OCI-LY3 (cell line): ENCODE measurements around the gene KLK14.

ENCODE experiments used
- H2AFZ ChIP-seq: fragments of 200-600, 300-600 bp; shearing (Covaris generic); 2 replicates; pipeline ENCODE4 v1.6.0; 2014; ENCODE audit warnings: antibody characterized with exemption, low read depth, low read length
- H3K27ac ChIP-seq: fragments of 200-600, 300-600 bp; sonication (generic); 2 replicates; pipeline ENCODE4 v1.5.1; 2014; ENCODE audit warnings: mild to moderate bottlenecking, low read length, moderate library complexity, mixed read lengths
- H3K27me3 ChIP-seq: fragments of 200-600, 300-600 bp; sonication (generic); 2 replicates; pipeline ENCODE4 v1.6.1; 2014; ENCODE audit warnings: low read depth, low read length, mixed read lengths
- H3K36me3 ChIP-seq: fragments of 200-600, 300-600 bp; sonication (generic); replicated peaks from 2 replicates; pipeline ENCODE3; 2014; ENCODE audit warnings: low read depth, low read length, mixed read lengths
- H3K4me1 ChIP-seq: fragments of 300-600, 200-600 bp; sonication (generic); 2 replicates; pipeline ENCODE4 v1.6.1; 2014; ENCODE audit warnings: low read length, mixed read lengths
- H3K4me2 ChIP-seq: fragments of 200-600, 300-600 bp; sonication (generic); 2 replicates; pipeline ENCODE4 v1.6.1; 2014; ENCODE audit warnings: low read length, mixed read lengths
- H3K4me3 ChIP-seq: fragments of 300-600, 200-600 bp; sonication (generic); 2 replicates; pipeline ENCODE4 v1.5.1; 2014; ENCODE audit warnings: antibody characterized with exemption, mild to moderate bottlenecking, low read length, moderate library complexity
- H3K79me2 ChIP-seq: fragments of 300-600, 200-600 bp; shearing (Covaris generic); 2 replicates; pipeline ENCODE4 v1.6.1; 2014; ENCODE audit warnings: mild to moderate bottlenecking, low read length, mixed read lengths
- H3K9ac ChIP-seq: fragments of 300-600, 200-600 bp; shearing (Covaris generic); 2 replicates; pipeline ENCODE4 v1.6.0; 2014; ENCODE audit warnings: mild to moderate bottlenecking, low read length, moderate library complexity
- H3K9me3 ChIP-seq: fragments of 200-600, 300-600 bp; shearing (Covaris generic); 2 replicates; pipeline ENCODE4 v1.6.1; 2014; ENCODE audit warnings: low read length, mixed read lengths; ENCODE audit not compliant: insufficient read depth
- H4K20me1 ChIP-seq: fragments of 200-600, 300-600 bp; sonication (generic); 2 replicates; pipeline ENCODE4 v1.6.1; 2016; ENCODE audit warnings: low read length, mixed read lengths; ENCODE audit not compliant: insufficient read depth
- CTCF ChIP-seq: fragments of 200-600, 300-600 bp; sonication (generic); IDR thresholded peaks from 2 replicates; pipeline ENCODE4 v1.5.1; 2014; ENCODE audit warnings: antibody characterized with exemption, low read length, low read depth
- EZH2phosphoT487 ChIP-seq: fragments of 200-600 bp; shearing (Covaris generic); IDR thresholded peaks from 2 replicates; pipeline ENCODE4 v1.6.1; 2018; ENCODE audit warnings: antibody characterized with exemption, mixed run types, low read depth

Gene KLK14

DNA sequence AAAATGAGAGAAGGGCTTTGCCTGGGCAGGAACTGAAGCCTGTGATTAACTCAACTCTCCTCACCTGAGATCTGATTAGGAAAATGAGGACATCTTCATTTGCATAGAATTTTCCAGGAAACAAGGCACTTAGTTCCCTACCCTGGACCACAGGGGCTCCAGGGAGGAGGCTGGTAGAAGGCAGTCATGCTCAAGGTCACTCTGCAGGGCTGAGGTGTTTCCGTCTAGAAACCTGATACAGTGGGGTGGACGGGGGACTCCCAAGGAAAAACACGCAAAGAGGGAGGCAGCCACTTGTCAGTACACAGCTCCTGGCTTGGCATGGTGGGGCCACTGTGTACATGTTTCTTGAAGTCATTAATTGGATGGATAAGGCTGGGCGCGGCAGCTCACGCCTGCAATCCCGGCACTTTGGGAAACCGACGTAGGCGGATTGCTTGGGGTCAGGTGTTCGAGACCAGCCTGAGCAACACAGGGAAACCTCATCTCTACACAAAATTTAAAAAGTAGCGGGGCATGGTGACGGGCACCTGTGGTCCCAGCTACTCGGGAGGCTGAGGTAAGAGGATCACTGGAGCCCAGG is 6.0 kb downstream of the KLK14 start:
- no peaks in the 10 kb centered on the region for H3K36me3 ChIP-seq
- no peak overlapping the region for H3K27ac ChIP-seq
- H3K4me3 ChIP-seq: no peak overlapping the region
- no peaks in the 10 kb centered on the region for H3K79me2 ChIP-seq
- H3K4me2 ChIP-seq: no peak overlapping the region
- H3K9ac ChIP-seq: no peak overlapping the region
- 0 out of 2 replicates have a peak, but pooled peaks cover 5% of the 10 kb centered on the region for H3K9me3 ChIP-seq
- H3K27me3 ChIP-seq: peaks cover 25% of the 10 kb centered on the region
- H2AFZ ChIP-seq: no peak overlapping the region
- no peaks in the 10 kb centered on the region for H4K20me1 ChIP-seq
- TF ChIP-seq EZH2phosphoT487 (no peak), CTCF (no peak)
- H3K4me1 ChIP-seq: no peaks in the 10 kb centered on the region

- Histone ChIP-seq H3K9me3 (0 out of 2 replicates have a peak, but pooled peaks cover 5% of the 10 kb centered on the region), H3K4me1 (no peaks in the 10 kb centered on the region), H3K4me3 (no peak overlapping the region), H2AFZ (no peak overlapping the region), H3K27me3 (peaks cover 26% of the 10 kb centered on the region), H4K20me1 (no peaks in the 10 kb centered on the region), H3K4me2 (no peak overlapping the region), H3K9ac (no peak overlapping the region), H3K79me2 (no peaks in the 10 kb centered on the region), H3K36me3 (no peaks in the 10 kb centered on the region), H3K27ac (no peak overlapping the region)
- TF ChIP-seq CTCF (no peak), EZH2phosphoT487 (no peak)
Measured at GRCh38 chr19:51075998-51076397, 6.7 kb downstream of the KLK14 start.

DNA sequence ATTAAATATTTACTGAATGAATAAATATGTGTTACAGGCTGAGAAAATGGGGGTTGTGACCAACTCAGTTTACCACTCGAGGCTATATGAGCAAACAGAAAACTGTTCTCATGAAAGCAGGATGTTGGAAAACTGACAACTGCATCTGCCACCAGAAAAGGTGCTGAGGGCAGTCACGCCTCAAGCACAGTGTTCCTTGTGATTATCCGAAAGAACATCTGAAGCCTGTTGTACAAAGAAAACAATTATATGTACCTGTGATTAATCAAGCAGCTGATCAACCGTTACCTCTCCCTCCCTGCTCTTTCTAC is 11.6 kb downstream of the KLK14 start:
- H3K4me3 ChIP-seq: no peak overlapping the region
- TF ChIP-seq CTCF: no peak
- no peak for TF ChIP-seq EZH2phosphoT487

GRCh38 chr19:51070334-51071094 is 12.2 kb downstream of the KLK14 start:
- Histone ChIP-seq H3K9ac (no peak overlapping the region), H3K4me2 (no peak overlapping the region), H2AFZ (no peak overlapping the region), H3K4me3 (no peak overlapping the region), H3K27me3 (peaks cover 49% of the 10 kb centered on the region), H3K36me3 (no peaks in the 10 kb centered on the region), H4K20me1 (no peaks in the 10 kb centered on the region), H3K9me3 (0 out of 2 replicates have a peak, but pooled peaks cover 5% of the 10 kb centered on the region), H3K79me2 (no peaks in the 10 kb centered on the region), H3K4me1 (no peaks in the 10 kb centered on the region), H3K27ac (no peak overlapping the region)
- TF ChIP-seq EZH2phosphoT487: no peak
- no peak for TF ChIP-seq CTCF

More for the DNA sequence above, 11.6 kb downstream of the KLK14 start:
- Histone ChIP-seq H3K9ac (no peak overlapping the region), H4K20me1 (no peaks in the 10 kb centered on the region), H3K79me2 (no peaks in the 10 kb centered on the region), H3K4me1 (no peaks in the 10 kb centered on the region), H3K27me3 (peaks cover 51% of the 10 kb centered on the region), H3K27ac (no peak overlapping the region), H3K9me3 (0 out of 2 replicates have a peak, but pooled peaks cover 5% of the 10 kb centered on the region), H3K4me2 (no peak overlapping the region), H2AFZ (no peak overlapping the region), H3K36me3 (no peaks in the 10 kb centered on the region)
